MG63 (cell line): Measurements from ENCODE around the gene CT55. TPM values are rescaled to one million over a fixed set of nuclear protein-coding genes. Genes with fewer than 3 reads are reported as not detected.
"Not testable (repeated sequence)": the region's sequence is repeated elsewhere in the genome, so short reads cannot be mapped to it uniquely, and the experiment has no call there.

Experiments used
- DNase-seq: peaks from one replicate; pipeline ENCODE4 v3.0.0-alpha.2; 2020
- H3K27me3 ChIP-seq: fragments of 250-450 bp; sonication (Bioruptor Pico); 2 replicates; pipeline ENCODE4 v1.5.1; 2020; ENCODE audit warnings: mild to moderate bottlenecking, moderate library complexity
- H3K36me3 ChIP-seq: fragments of 250-450 bp; sonication (Bioruptor Pico); 2 replicates; pipeline ENCODE4 v1.5.1; 2020; ENCODE audit warnings: mild to moderate bottlenecking, moderate library complexity
- H3K4me3 ChIP-seq: fragments of 250-450 bp; sonication (Bioruptor Pico); 2 replicates; pipeline ENCODE4 v1.5.1; 2020; ENCODE audit warnings: mild to moderate bottlenecking, moderate library complexity
- H3K9me3 ChIP-seq: fragments of 250-450 bp; sonication (Bioruptor Pico); 2 replicates; pipeline ENCODE4 v1.5.1; 2020; ENCODE audit warnings: mild to moderate bottlenecking, moderate library complexity
- total RNA-seq: library from RNA; depleted of rRNA; stranded (reverse); fragments of >200 nt; shearing (Covaris generic); gene quantifications from 2 replicates; pipeline ENCODE4 v1.2.3, GENCODE V29; 2014; ENCODE audit warnings: low replicate concordance; rRNA removed

The CT55 gene, protein sequence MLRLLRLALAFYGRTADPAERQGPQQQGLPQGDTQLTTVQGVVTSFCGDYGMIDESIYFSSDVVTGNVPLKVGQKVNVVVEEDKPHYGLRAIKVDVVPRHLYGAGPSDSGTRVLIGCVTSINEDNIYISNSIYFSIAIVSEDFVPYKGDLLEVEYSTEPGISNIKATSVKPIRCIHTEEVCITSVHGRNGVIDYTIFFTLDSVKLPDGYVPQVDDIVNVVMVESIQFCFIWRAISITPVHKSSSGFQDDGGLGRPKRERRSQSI
- total RNA-seq, result not detected in 2 replicates

DNA sequence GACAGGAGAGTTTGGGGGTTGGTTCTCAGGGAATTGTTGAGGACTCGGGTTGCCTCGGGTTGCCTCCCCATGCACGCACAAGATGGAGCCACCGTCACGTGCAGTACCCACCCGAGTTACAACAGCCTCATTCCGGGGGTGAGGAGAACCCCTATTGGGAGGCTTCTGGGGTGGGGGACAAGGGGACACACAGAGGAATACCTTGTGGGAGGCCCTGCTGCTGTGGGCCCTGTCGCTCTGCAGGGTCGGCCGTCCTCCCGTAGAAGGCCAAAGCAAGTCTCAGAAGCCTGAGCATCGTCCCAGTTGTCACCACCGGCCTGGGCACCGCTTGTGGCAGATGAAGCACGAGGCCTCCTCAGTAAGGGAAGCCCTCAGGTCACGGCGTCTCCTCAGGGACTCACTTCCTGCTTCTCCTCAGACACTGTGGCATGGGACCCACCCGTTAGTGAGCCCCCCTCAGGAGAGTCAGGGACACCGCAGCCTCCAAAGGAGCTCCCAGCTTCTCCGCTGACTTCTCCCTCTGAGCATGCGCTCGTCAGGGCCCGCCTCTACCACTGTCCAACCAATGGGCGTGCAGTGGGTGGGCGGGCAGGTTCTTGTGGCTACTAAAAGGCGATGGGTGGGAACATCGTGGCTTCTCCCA is at the start of gene CT55:
Gene CT55 (minus strand): TSS at position 522 of the 643 bp plus-strand sequence. CDS start 227 bp downstream, at position 295.
- H3K9me3 ChIP-seq, result no peaks in the 10 kb centered on the region
- no peak for DNase-seq

GRCh38 chrX:135213200-135213844 is 42.1 kb upstream of the CT55 start:
- Histone ChIP-seq H3K27me3 (no peaks in the 10 kb centered on the region), H3K36me3 (no peaks in the 10 kb centered on the region), H3K4me3 (no peak overlapping the region), H3K9me3 (no peaks in the 10 kb centered on the region)
- DNase-seq, result no peak

More for the DNA sequence above, at the start of gene CT55:
- H3K36me3 ChIP-seq, result no peaks in the 10 kb centered on the region
- H3K27me3 ChIP-seq, result no peaks in the 10 kb centered on the region
- H3K4me3 ChIP-seq, result no peak within 1 kb of the TSS

DNA sequence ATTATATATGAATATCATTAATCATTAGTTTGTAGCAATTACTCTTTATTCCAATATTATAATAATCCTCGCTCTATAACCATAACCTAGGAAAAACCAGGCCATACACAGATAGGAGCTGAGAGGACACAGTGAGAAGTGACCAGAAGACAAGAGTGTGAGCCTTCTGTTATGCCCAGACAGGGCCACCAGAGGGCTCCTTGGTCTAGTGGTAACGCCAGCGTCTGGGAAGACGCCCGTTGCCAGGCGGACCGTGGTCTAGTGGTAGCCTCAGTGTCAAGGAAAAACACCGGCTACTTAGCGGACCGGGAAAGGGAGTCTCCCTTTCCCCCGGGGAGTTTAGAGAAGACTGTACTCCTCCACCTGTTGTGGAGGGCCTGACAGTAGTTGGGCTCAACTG is 35.2 kb upstream of the CT55 start:
- H3K9me3 ChIP-seq, H3K27me3 ChIP-seq, DNase-seq, H3K36me3 ChIP-seq, H3K4me3 ChIP-seq: not testable (repeated sequence)

- H3K4me3 ChIP-seq, result no peak overlapping the region
- H3K9me3 ChIP-seq, result no peaks in the 10 kb centered on the region
- DNase-seq, result no peak
- H3K36me3 ChIP-seq, result no peaks in the 10 kb centered on the region
- no peaks in the 10 kb centered on the region for H3K27me3 ChIP-seq
These were observed 29.1 kb upstream of the CT55 start for GRCh38 chrX:135200297-135200696.

DNA sequence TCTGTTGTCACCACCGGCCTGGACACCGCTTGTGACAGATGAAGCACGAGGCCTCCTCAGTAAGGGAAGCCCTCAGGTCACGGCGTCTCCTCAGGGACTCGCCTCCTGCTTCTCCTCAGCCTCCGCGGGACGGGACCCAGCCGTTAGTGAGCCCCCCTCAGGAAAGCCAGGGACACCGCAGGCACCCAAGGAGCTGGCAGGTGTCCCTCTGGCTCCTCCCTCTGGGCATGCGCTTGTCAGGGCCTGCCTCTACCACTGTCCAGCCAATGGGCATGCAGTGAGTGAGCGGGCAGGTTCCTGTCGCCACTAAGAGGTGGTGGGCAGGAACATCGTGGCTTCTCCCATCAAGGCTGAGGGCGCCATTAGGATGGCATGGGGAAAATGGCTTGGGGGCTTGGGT is 23.5 kb upstream of the CT55 start:
- no peak overlapping the region for H3K4me3 ChIP-seq
- DNase-seq, result no peak

GRCh38 chrX:135193740-135194139 is 22.5 kb upstream of the CT55 start:
- no peaks in the 10 kb centered on the region for H3K9me3 ChIP-seq
- no peaks in the 10 kb centered on the region for H3K36me3 ChIP-seq
- H3K27me3 ChIP-seq, result no peaks in the 10 kb centered on the region
- no peak overlapping the region for H3K4me3 ChIP-seq
- peak; percentile 56 for DNase-seq

More for the DNA sequence above, 23.5 kb upstream of the CT55 start:
- Histone ChIP-seq H3K27me3 (no peaks in the 10 kb centered on the region), H3K36me3 (no peaks in the 10 kb centered on the region), H3K9me3 (no peaks in the 10 kb centered on the region)

DNA sequence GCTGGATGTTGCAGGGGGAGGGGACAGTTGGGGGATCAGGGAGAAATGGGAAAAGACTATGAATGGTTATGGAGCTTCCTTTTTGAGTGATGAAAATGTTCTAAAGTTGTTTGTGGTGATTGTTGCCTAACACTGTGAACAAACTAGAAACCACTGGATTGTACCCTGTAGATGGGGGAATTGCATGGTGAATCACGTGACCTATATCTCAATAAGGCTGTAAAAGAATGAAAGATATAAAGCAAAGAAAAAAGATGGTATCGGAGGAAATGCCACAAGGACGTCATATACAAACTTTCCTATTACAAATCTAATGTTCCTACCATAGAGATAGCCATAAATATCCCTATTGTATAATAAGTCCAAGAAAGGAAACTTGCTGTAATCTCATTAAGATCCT is 20.6 kb upstream of the CT55 start:
- Histone ChIP-seq H3K4me3 (no peak overlapping the region), H3K27me3 (no peaks in the 10 kb centered on the region), H3K9me3 (no peaks in the 10 kb centered on the region), H3K36me3 (no peaks in the 10 kb centered on the region)
- no peak for DNase-seq

DNA sequence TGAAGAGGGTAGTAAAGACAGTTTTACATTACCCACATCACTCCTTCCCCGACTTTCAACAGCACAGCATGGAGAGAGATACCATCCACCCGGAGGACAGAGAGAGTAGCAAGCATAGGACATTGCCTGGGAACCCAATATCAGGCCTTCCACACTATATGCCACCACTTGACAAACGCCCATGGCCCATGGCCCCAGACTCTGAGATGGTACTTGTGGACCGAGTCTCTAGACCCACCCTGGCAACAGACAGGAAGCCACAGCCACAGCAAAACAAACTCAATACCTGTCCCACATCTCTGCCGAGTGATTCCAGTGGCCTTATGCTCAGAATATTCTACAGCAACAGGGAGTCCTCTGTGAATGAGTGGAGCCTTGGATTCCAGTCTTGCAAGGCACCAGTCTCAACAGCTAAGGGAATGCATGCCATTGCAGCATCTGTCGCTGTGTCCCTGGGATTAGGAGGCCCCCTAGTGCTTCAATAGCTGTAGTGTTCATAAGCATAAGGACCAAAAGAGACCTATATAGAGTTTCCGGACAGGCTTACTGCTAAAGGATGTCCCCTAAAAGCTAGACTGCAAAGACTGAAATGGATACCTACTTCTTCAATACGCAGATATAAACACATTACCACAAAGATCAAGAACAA is 14.7 kb upstream of the CT55 start:
- H3K27me3 ChIP-seq, result no peaks in the 10 kb centered on the region
- no peak overlapping the region for H3K4me3 ChIP-seq
- H3K36me3 ChIP-seq, result no peaks in the 10 kb centered on the region
- no peaks in the 10 kb centered on the region for H3K9me3 ChIP-seq
- DNase-seq, result no peak

DNA sequence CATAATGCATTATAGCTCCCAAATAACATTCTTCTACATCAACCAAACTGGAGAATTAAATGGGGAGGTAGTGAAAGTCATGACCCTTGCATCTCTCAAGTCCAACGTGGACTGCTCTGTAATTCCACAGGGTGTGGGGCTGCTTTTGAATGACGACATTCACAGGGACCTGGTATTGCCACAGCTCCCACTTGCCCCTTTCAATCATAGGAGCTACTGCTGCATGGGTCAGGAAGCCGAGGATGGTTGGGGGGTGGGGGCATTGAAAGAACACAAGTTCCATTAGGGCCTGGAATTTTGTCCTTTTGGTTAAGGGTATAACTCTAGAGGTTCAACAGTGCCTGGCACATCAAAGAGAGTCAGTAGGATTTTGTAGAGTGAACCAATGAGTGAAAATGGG is 7.4 kb upstream of the CT55 start:
- H3K27me3 ChIP-seq, result no peaks in the 10 kb centered on the region
- H3K36me3 ChIP-seq, result no peaks in the 10 kb centered on the region
- H3K9me3 ChIP-seq, result no peaks in the 10 kb centered on the region
- H3K4me3 ChIP-seq, result no peak overlapping the region
- no peak for DNase-seq

DNA sequence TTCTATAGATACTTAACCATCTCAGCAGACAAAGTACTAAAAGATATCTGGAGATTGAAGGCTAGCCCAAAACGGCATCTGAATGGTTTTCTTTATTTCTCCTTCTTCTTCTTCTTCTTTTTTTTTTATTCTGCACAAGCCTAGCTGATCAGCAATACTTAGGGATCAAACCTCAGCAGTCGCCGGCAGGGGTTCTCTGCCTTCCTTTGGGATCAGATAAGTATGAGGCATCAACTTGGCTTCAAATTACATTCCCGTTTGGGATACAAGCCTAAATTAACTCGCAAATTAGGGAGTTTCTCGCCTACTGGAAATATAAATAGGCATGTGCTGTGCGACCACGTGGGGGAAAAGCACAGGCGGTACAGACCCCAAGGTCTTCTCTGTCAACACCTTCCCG is 730 bp downstream of the CT55 start:
- Histone ChIP-seq H3K9me3 (no peaks in the 10 kb centered on the region), H3K27me3 (no peaks in the 10 kb centered on the region), H3K4me3 (no peak overlapping the region), H3K36me3 (no peaks in the 10 kb centered on the region)
- no peak for DNase-seq

GRCh38 chrX:135169534-135169933 is 1.7 kb downstream of the CT55 start:
- not testable (repeated sequence) for H3K9me3 ChIP-seq, H3K36me3 ChIP-seq, DNase-seq, H3K27me3 ChIP-seq, H3K4me3 ChIP-seq

- no peaks in the 10 kb centered on the region for H3K27me3 ChIP-seq
- H3K4me3 ChIP-seq, result no peak overlapping the region
- no peaks in the 10 kb centered on the region for H3K9me3 ChIP-seq
- no peak for DNase-seq
- H3K36me3 ChIP-seq, result no peaks in the 10 kb centered on the region
These were observed 2.7 kb downstream of the CT55 start for GRCh38 chrX:135168486-135168885.

DNA sequence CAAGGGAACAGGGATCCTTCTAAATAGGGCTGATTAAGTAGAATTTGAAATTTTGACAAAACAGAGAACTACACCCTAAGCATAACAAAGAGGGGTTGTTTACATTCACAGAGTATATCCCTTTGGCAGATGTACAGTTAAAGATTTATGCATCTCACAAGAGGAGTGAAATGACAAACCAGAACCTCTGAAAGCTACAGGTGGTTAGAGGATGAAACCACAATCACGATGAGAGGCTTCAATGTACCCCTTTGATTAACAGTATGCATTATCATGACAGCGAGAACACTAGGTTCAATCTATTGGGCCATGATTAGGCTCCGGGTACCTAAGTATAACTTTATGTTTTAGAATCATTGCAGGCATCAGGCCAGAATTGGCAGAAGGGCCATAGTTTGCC is 16.5 kb downstream of the CT55 start:
- not testable (repeated sequence) for H3K9me3 ChIP-seq, DNase-seq, H3K36me3 ChIP-seq, H3K27me3 ChIP-seq, H3K4me3 ChIP-seq

DNA sequence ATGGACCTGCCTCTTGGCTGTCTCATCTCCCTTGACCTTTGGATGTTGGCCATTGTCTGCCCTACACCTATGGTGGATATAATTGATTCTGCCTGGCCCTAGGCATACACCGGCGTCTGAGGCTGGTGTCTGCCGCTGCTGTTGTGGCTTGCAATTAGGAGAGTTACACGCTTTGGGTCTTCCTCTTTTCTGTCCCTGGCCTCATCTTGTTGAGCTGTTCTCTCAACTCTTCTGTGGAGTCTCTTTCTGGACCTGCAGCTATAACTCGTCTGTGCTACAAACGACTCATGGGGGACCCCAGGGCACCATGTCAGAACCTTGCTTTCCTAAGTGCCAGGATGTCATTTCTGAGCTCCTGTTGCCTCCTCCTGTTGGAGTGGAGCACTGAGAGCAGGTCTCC is 45.1 kb downstream of the CT55 start:
- H3K27me3 ChIP-seq, H3K9me3 ChIP-seq, DNase-seq, H3K36me3 ChIP-seq, H3K4me3 ChIP-seq: not testable (repeated sequence)

DNA sequence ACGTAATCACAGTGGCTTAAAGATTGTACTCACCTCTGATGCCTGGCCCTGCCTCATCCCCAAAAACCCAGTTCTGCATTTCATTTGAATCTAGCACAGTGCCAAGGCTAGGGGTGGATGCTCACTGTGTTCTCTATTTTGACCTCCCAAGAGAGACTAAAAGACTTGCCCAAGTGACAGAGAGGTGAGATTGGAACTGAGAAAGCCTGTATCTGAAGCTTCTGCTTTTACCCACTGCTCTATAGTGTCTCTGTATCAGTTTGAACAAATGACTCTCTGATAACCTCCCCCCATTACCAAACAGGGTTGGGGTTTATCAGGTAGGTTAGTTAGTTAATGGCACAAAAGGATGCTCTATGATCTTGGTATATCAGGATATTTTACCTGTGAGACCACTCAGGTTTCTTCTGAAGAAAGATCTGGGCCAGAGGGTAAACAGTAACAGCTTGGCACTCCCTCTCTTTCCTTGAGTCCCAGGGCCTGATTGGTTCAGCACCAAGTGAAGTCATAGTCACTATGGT is 51.1 kb downstream of the CT55 start, which contains the start of gene ETDB:
Gene ETDB (minus strand): TSS at position 471 of the 521 bp plus-strand sequence. CDS start 1,265 bp downstream, outside the sequence.
- not testable (repeated sequence) for H3K27me3 ChIP-seq, DNase-seq, H3K9me3 ChIP-seq, H3K4me3 ChIP-seq, H3K36me3 ChIP-seq

- DNase-seq, H3K36me3 ChIP-seq, H3K9me3 ChIP-seq, H3K4me3 ChIP-seq, H3K27me3 ChIP-seq: not testable (repeated sequence)
These were observed 55.1 kb downstream of the CT55 start for GRCh38 chrX:135116064-135116463.

DNA sequence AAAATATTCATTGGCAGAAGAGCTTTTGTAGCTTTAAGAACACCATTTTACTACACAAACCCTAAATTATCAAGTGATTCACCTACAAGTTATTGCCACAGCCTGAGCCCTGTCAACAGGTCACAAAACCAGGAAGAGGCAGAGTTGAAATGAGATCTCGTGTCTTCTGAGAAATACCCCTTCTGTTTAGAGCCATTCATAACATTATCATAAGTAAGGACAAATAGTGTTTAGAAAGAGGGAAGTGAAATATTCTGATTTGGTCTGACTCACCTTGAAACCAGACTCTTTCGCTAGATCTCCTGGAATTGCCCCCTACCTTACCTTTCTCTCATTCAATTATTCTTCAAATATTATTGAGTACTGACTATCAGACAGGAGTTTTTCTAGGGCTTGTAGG is 56.8 kb downstream of the CT55 start:
- no peaks in the 10 kb centered on the region for H3K36me3 ChIP-seq
- no peak overlapping the region for H3K4me3 ChIP-seq

More for the DNA sequence above, 56.8 kb downstream of the CT55 start:
- Histone ChIP-seq H3K9me3 (no peaks in the 10 kb centered on the region), H3K27me3 (no peaks in the 10 kb centered on the region)
- DNase-seq, result no peak
